ENCODE data around the gene PRSS48. TPM values are rescaled to one million over a fixed set of nuclear protein-coding genes. Genes with fewer than 3 reads are reported as not detected.

The PRSS48 gene, protein sequence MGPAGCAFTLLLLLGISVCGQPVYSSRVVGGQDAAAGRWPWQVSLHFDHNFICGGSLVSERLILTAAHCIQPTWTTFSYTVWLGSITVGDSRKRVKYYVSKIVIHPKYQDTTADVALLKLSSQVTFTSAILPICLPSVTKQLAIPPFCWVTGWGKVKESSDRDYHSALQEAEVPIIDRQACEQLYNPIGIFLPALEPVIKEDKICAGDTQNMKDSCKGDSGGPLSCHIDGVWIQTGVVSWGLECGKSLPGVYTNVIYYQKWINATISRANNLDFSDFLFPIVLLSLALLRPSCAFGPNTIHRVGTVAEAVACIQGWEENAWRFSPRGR
- total RNA-seq, result not detected in 2 replicates

DNA sequence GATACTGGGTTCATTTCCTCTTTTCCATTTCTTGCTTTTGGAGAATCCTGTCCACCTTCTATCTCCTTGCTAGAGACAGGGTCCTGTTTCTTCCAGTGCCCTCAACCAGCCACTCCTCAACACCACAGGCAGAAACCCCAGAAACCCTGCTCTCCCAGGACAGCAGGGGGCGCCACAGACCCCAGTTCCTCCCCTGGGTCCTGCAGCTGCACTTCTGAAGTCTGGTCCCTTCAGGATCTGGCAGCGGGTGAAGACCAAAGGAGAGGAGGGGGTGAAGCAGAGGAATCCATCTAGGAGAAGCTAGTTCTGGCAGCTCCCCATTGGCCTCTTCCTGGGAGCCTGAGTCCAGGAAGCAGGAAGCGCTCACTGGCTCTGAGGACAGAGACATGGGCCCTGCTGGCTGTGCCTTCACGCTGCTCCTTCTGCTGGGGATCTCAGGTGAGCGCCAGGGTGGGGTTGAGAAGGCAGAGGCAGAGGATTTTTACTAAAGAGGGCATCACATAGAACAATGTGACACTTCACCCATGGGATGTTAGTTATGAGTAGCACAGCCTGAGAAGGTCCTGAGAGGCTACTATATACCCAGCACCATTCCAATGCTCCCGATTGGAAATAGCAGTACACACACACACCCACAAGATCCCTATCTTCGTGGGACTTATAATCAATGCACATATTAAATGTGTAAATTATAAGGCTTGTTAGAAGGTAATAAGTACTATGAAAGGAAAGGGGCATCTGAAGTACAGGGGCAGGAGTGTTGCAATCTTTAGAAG is at the start of gene PRSS48:
Gene PRSS48, plus strand, starts transcription at position 375 of the 776 bp plus-strand sequence. Its CDS starts 12 bp downstream, at position 387.

DNA sequence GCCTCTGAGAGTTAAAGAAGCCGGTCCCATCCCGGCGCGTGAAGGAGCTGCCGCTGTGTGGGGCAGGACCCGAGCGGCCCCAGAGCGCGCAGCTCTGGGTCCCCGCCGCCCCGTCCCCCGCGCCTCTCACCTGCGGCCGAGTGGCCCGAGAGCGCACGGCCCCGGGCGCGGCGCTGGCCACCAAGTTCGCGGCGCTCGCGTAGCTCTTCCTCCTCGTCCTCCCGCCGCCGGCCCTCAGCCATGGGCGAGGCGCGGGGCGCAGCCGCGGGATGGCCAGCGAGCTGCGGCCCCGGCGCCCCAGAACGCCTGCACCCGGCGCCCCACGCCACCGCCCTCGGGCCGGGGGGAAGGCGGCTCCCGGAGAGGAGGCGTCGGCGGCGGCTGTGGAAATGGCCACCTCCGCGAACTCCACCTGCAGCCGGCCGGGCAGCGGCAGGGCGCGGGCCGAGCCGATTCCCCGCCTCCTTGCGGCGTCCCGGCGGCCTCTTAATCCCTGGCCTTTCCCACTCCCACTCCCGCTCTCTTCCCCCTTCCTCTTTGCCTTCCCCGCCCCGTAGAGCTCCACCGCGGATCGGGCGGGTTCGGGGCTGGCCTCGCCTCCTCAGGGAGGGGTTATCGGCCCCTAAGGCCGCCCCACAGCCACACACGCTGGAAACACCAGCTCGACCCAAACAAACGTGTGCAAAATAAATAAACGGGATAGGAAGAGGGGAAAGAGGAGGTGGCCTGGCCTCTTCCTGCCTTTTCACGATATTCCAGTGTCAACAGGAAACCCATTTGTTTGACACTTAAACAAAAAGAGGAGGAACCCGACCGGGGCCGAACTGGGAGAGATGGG is 48.4 kb downstream of the PRSS48 start, which contains the start of gene SH3D19:
Gene SH3D19, minus strand, starts transcription at position 495 of the 838 bp plus-strand sequence. Its CDS starts 253 bp downstream, at position 242.

Other genes with a start within 250 kb of the PRSS48 start
- gene RPS3A, start 177.5 kb upstream of the PRSS48 start, total RNA-seq, result 3,625 and 5,024 TPM in 2 replicates
- gene SH3D19, start 48.4 kb downstream of the PRSS48 start, total RNA-seq, result 132 and 230 TPM in 2 replicates
- under 0.01 and 0.12 TPM in 2 replicates for gene FHIP1A, start 132.0 kb downstream of the PRSS48 start, total RNA-seq

Measured in pericardium fibroblast (primary cell).